ENCODE measurements around the gene RAB6D.
A peak's percentile ranks its signal among the peaks of the same experiment; 100 is the strongest.
"Not testable (repeated sequence)": the region's sequence is repeated elsewhere in the genome, so short reads cannot be mapped to it uniquely, and the experiment has no call there.

The RAB6D gene

DNA sequence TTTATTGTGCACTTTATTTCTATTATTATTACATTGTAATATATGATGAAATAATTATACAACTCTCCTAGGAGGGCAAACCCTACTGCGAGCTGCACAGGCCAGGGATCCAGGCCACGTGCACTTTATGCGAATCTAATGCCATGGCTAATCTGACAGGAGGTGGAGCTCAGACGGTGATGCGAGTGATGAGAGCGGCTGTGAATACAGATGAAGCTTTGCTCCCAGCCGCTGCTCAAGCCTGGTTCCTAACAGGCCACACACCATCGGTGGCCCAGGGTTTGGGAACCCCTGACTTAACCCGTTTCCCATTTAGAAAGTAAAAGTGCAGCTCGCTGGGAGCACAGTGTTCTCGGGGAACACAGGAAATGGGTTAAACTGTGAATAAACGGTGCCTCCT is 40.8 kb upstream of the RAB6D start:
- Histone ChIP-seq H3K4me3 (ENCODE audit: severe bottlenecking) (no peak overlapping the region), H3K36me3 (ENCODE audit: low read depth) (no peaks in the 10 kb centered on the region), H3K4me1 (ENCODE audit: insufficient read depth, poor library complexity, severe bottlenecking) (no peaks in the 10 kb centered on the region), H3K27me3 (ENCODE audit: insufficient read depth, poor library complexity, severe bottlenecking) (peaks cover 30% of the 10 kb centered on the region), H3K27ac (ENCODE audit: poor library complexity, severe bottlenecking) (no peak overlapping the region), H3K9me3 (ENCODE audit: severe bottlenecking) (no peaks in the 10 kb centered on the region)
- TF ChIP-seq, protein P1, sequence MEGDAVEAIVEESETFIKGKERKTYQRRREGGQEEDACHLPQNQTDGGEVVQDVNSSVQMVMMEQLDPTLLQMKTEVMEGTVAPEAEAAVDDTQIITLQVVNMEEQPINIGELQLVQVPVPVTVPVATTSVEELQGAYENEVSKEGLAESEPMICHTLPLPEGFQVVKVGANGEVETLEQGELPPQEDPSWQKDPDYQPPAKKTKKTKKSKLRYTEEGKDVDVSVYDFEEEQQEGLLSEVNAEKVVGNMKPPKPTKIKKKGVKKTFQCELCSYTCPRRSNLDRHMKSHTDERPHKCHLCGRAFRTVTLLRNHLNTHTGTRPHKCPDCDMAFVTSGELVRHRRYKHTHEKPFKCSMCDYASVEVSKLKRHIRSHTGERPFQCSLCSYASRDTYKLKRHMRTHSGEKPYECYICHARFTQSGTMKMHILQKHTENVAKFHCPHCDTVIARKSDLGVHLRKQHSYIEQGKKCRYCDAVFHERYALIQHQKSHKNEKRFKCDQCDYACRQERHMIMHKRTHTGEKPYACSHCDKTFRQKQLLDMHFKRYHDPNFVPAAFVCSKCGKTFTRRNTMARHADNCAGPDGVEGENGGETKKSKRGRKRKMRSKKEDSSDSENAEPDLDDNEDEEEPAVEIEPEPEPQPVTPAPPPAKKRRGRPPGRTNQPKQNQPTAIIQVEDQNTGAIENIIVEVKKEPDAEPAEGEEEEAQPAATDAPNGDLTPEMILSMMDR (IDR thresholded peaks at IDR 0.05; ENCODE audit: poor library complexity, severe bottlenecking), result no peak
- no peak for ATAC-seq (ENCODE audit: low read depth)
- DNase-seq (ENCODE audit: low spot score), result no peak

DNA sequence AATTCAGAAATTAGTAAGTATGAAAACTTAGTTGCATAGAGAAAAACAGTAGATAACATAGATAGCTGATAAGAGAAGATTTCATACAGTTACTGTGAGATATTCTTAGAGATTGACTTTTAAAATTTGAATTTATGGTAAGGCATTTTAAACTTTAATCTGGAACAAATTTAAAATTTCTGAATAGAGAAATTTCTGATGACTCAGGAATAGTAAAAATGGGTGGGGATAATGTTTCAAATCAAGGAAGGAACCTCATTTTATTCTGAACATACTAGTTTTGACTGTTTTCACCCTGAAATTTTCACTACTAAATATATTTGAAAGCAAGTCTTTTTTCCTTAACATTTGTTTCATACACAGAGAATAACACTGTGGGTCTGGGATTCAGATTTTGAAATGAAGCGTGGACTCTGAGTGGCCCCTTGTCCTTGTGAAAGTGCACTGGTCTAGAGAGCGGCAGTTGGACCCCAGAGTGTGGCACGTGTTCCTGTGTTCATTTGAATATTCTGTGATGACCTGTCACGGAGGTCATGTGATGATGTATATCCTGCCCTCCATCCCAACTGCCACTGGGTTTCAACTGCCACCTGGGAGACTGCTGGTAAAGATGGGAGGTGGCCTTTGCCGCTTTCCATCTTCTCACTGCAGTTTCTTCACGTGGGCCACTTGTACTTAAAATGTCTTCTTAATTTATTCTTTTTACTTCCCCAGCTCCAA is 38.5 kb upstream of the RAB6D start:
- Histone ChIP-seq H3K36me3 (ENCODE audit: low read depth) (no peaks in the 10 kb centered on the region), H3K9me3 (ENCODE audit: severe bottlenecking) (no peaks in the 10 kb centered on the region), H3K4me3 (ENCODE audit: severe bottlenecking) (no peak overlapping the region), H3K4me1 (ENCODE audit: insufficient read depth, poor library complexity, severe bottlenecking) (no peaks in the 10 kb centered on the region), H3K27ac (ENCODE audit: poor library complexity, severe bottlenecking) (no peak overlapping the region), H3K27me3 (ENCODE audit: insufficient read depth, poor library complexity, severe bottlenecking) (peaks cover 16% of the 10 kb centered on the region)
- TF ChIP-seq, protein P1 (IDR thresholded peaks at IDR 0.05; ENCODE audit: poor library complexity, severe bottlenecking), result no peak
- DNase-seq (ENCODE audit: low spot score) (no peak), ATAC-seq (ENCODE audit: low read depth) (no peak)

DNA sequence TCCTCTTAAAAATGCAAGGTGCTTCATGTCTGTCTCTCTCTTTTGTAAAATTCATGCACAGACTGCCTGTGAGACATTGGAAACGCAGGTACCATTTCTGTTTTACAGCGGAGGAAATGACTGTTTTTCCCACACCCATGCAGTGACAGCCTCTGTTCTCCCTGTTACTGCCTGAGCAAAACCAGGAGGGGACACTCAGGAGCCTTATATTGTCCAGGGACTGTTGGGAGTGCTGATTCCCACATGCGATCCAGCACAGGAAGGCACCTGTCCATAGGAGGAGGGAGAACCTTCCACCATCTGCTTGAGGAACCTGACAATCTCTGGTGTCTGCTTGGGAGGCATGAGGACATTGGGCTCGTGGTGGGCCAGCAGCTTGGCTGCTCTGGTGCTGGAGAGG is 36.9 kb upstream of the RAB6D start:
- TF ChIP-seq, protein P1 (IDR thresholded peaks at IDR 0.05; ENCODE audit: poor library complexity, severe bottlenecking), result no peak
- no peaks in the 10 kb centered on the region for H3K4me1 ChIP-seq (ENCODE audit: insufficient read depth, poor library complexity, severe bottlenecking)
- no peak overlapping the region for H3K27ac ChIP-seq (ENCODE audit: poor library complexity, severe bottlenecking)
- no peaks in the 10 kb centered on the region for H3K36me3 ChIP-seq (ENCODE audit: low read depth)
- no peak for ATAC-seq (ENCODE audit: low read depth)
- peaks cover 19% of the 10 kb centered on the region for H3K27me3 ChIP-seq (ENCODE audit: insufficient read depth, poor library complexity, severe bottlenecking)
- no peak overlapping the region for H3K4me3 ChIP-seq (ENCODE audit: severe bottlenecking)
- H3K9me3 ChIP-seq (ENCODE audit: severe bottlenecking), result no peaks in the 10 kb centered on the region
- DNase-seq (ENCODE audit: low spot score), result no peak

DNA sequence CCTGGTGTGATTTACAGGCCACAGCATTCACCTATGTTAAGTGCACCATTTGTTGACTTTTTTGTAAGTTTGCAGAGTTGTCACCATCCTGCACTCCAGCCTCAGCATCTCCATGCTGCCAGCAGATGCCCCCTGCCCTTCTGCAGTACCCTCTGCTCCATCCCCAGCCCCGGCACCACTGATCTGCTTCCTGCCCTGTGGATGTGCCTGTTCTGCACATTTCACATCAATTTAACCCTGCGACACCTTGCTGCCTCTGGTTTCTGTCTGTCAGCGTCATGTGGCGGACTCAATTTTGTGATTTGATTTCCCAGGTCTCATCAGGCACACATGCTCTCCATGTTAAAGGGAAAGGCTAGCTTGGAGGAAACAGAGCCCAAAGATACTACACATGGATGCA is 36.5 kb upstream of the RAB6D start:
- H3K9me3 ChIP-seq (ENCODE audit: severe bottlenecking); H3K36me3 ChIP-seq (ENCODE audit: low read depth); DNase-seq (ENCODE audit: low spot score); H3K4me1 ChIP-seq (ENCODE audit: insufficient read depth, poor library complexity, severe bottlenecking); H3K4me3 ChIP-seq (ENCODE audit: severe bottlenecking); ATAC-seq (ENCODE audit: low read depth); H3K27ac ChIP-seq (ENCODE audit: poor library complexity, severe bottlenecking): not testable (repeated sequence)
- peaks cover 18% of the 10 kb centered on the region for H3K27me3 ChIP-seq (ENCODE audit: insufficient read depth, poor library complexity, severe bottlenecking)

DNA sequence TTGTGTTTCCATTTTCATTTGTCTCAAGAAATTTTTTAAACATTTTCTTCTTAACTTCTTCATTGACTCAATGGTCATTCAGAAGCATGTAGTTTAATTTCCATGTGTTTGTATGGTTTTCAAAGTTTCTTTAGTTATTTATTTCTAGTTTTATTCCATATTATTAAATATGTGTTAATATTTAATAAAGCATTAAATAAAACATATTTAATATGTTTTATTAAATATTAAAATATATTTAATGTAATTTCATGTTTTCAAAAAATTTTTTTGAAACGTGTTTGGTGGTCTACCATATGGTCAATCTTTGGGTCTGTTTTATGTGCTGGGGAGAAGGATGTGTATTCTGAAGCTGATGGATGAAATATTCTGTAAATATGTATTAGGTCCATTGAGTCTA is 32.2 kb upstream of the RAB6D start:
- H3K4me1 ChIP-seq (ENCODE audit: insufficient read depth, poor library complexity, severe bottlenecking); DNase-seq (ENCODE audit: low spot score); H3K36me3 ChIP-seq (ENCODE audit: low read depth); H3K27ac ChIP-seq (ENCODE audit: poor library complexity, severe bottlenecking); ATAC-seq (ENCODE audit: low read depth); H3K4me3 ChIP-seq (ENCODE audit: severe bottlenecking); H3K9me3 ChIP-seq (ENCODE audit: severe bottlenecking): not testable (repeated sequence)
- H3K27me3 ChIP-seq (ENCODE audit: insufficient read depth, poor library complexity, severe bottlenecking), result peaks cover 20% of the 10 kb centered on the region

DNA sequence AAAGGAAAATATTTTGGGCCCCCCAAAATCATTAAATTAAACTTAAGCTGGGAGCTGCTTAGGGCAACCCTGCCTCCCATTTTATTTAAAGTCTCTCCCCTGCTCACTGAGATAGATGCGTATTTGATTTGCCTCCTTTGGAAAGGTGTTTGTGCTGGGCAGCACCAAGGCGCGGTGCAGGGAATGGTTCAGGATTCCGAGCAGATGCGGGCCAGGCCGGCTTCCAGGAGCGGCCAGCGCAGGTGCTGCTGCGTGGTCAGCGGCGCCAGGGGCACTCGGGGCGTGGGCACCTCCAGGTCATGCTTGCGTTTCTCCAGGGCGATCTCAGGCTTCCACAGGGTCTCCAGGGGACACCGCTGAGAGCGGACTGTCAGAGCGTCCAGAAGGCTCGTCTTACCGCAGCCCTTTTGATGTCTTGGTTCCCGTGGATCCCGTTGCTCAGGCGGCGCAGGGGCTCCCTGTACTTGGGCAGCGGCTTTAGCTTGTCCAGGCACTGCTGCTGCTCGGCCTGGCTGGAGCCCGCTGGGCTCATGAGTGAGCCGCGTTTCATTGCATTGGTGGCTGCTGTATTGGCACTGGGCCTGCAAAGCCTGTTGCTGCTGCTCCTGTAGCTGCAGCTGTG is 31.2 kb upstream of the RAB6D start:
- H3K27ac ChIP-seq (ENCODE audit: poor library complexity, severe bottlenecking); DNase-seq (ENCODE audit: low spot score); H3K4me3 ChIP-seq (ENCODE audit: severe bottlenecking); H3K9me3 ChIP-seq (ENCODE audit: severe bottlenecking); H3K36me3 ChIP-seq (ENCODE audit: low read depth); H3K4me1 ChIP-seq (ENCODE audit: insufficient read depth, poor library complexity, severe bottlenecking): not testable (repeated sequence)
- peaks cover 20% of the 10 kb centered on the region for H3K27me3 ChIP-seq (ENCODE audit: insufficient read depth, poor library complexity, severe bottlenecking)
- 0 out of 3 replicates have a peak, but pooled peaks have one; percentile 17 for ATAC-seq (ENCODE audit: low read depth)
